ENCODE measurements around the gene NPAS3. TPM values are rescaled to one million over a fixed set of nuclear protein-coding genes. Genes with fewer than 3 reads are reported as not detected.

Gene NPAS3
- total and polyA plus RNA-seq, 2 of the 13 experiments (the other 11 are each of a cell fraction or from before 2014, with no cell fraction given) = not detected

- TF ChIP-seq, protein P1, sequence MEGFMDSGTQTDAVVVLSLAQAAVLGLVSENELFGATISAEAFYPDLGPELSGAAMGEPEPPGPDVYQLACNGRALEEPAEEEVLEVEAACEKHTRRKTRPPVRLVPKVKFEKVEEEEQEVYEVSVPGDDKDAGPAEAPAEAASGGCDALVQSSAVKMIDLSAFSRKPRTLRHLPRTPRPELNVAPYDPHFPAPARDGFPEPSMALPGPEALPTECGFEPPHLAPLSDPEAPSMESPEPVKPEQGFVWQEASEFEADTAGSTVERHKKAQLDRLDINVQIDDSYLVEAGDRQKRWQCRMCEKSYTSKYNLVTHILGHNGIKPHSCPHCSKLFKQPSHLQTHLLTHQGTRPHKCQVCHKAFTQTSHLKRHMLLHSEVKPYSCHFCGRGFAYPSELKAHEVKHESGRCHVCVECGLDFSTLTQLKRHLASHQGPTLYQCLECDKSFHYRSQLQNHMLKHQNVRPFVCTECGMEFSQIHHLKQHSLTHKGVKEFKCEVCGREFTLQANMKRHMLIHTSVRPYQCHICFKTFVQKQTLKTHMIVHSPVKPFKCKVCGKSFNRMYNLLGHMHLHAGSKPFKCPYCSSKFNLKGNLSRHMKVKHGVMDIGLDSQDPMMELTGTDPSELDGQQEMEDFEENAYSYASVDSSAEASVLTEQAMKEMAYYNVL (CRISPR knock-in tag; IDR thresholded peaks at IDR 0.05; ENCODE audit: borderline replicate concordance) = no peak
- no peak for TF ChIP-seq XRCC5 (optimal IDR thresholded peaks at IDR 0.05; ENCODE audit: low read length)
- TF ChIP-seq, protein P2, sequence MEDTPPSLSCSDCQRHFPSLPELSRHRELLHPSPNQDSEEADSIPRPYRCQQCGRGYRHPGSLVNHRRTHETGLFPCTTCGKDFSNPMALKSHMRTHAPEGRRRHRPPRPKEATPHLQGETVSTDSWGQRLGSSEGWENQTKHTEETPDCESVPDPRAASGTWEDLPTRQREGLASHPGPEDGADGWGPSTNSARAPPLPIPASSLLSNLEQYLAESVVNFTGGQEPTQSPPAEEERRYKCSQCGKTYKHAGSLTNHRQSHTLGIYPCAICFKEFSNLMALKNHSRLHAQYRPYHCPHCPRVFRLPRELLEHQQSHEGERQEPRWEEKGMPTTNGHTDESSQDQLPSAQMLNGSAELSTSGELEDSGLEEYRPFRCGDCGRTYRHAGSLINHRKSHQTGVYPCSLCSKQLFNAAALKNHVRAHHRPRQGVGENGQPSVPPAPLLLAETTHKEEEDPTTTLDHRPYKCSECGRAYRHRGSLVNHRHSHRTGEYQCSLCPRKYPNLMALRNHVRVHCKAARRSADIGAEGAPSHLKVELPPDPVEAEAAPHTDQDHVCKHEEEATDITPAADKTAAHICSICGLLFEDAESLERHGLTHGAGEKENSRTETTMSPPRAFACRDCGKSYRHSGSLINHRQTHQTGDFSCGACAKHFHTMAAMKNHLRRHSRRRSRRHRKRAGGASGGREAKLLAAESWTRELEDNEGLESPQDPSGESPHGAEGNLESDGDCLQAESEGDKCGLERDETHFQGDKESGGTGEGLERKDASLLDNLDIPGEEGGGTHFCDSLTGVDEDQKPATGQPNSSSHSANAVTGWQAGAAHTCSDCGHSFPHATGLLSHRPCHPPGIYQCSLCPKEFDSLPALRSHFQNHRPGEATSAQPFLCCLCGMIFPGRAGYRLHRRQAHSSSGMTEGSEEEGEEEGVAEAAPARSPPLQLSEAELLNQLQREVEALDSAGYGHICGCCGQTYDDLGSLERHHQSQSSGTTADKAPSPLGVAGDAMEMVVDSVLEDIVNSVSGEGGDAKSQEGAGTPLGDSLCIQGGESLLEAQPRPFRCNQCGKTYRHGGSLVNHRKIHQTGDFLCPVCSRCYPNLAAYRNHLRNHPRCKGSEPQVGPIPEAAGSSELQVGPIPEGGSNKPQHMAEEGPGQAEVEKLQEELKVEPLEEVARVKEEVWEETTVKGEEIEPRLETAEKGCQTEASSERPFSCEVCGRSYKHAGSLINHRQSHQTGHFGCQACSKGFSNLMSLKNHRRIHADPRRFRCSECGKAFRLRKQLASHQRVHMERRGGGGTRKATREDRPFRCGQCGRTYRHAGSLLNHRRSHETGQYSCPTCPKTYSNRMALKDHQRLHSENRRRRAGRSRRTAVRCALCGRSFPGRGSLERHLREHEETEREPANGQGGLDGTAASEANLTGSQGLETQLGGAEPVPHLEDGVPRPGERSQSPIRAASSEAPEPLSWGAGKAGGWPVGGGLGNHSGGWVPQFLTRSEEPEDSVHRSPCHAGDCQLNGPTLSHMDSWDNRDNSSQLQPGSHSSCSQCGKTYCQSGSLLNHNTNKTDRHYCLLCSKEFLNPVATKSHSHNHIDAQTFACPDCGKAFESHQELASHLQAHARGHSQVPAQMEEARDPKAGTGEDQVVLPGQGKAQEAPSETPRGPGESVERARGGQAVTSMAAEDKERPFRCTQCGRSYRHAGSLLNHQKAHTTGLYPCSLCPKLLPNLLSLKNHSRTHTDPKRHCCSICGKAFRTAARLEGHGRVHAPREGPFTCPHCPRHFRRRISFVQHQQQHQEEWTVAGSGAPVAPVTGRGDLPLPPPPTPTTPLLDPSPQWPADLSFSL (CRISPR knock-in tag; IDR thresholded peaks at IDR 0.05) = no peak
- no peak for TF ChIP-seq FOXM1 (CRISPR knock-in tag; IDR thresholded peaks at IDR 0.05)
- no peak for TF ChIP-seq ZNF414 (CRISPR knock-in tag; IDR thresholded peaks at IDR 0.05)
- TF ChIP-seq ADNP (CRISPR knock-in tag; IDR thresholded peaks at IDR 0.05) = no peak
Observed at GRCh38 chr14:32968972-32969544, 30.4 kb downstream of the NPAS3 start (continued).

Data from HepG2 (cell line).